GM12878 (cell line): Measurements from ENCODE around the gene PSORS1C2. TPM values are rescaled to one million over a fixed set of nuclear protein-coding genes. Genes with fewer than 3 reads are reported as not detected.

ENCODE experiments used
- ATF7 ChIP-seq: fragments of 450-650 bp; IDR thresholded peaks from 2 replicates; pipeline ENCODE4 v1.6.1; 2016; ENCODE audit warnings: low read depth, mild to moderate bottlenecking
- CUX1 ChIP-seq: IDR thresholded peaks from 2 replicates; pipeline ENCODE4 v1.6.1; 2012; ENCODE audit warnings: improper control_type of control experiment, low read depth, low read length; ENCODE audit not compliant: insufficient replicate concordance
- ELK1 ChIP-seq: IDR thresholded peaks from 2 replicates; pipeline ENCODE4 v1.6.1; 2012; ENCODE audit warnings: low read depth, low read length, improper control_type of control experiment
- FOXM1 ChIP-seq: IDR thresholded peaks from 2 replicates; pipeline ENCODE4 v1.6.1; 2012; ENCODE audit warnings: low read depth, mild to moderate bottlenecking, inconsistent platforms, low read length, moderate library complexity
- MAX ChIP-seq: IDR thresholded peaks from 2 replicates; pipeline ENCODE4 v1.6.1; 2012; ENCODE audit warnings: low read depth, low read length, improper control_type of control experiment
- MEF2B ChIP-seq: fragments of 450-650 bp; IDR thresholded peaks from 2 replicates; pipeline ENCODE4 v1.6.1; 2018; ENCODE audit warnings: mild to moderate bottlenecking, moderate library complexity; ENCODE audit not compliant: partially characterized antibody, poor library complexity, severe bottlenecking
- MYB ChIP-seq: fragments of 150-350 bp; IDR thresholded peaks from 2 replicates; pipeline ENCODE4 v1.6.1; 2014; ENCODE audit warnings: mild to moderate bottlenecking, low read depth, low read length, borderline replicate concordance
- NRF1 ChIP-seq: conservative IDR thresholded peaks from 2 replicates; pipeline ENCODE4 v1.6.1; 2011; ENCODE audit warnings: mild to moderate bottlenecking, low read depth, low read length, improper control_type of control experiment
- PBX3 ChIP-seq: IDR thresholded peaks from 2 replicates; pipeline ENCODE4 v1.6.1; 2011; ENCODE audit warnings: mild to moderate bottlenecking, low read depth, low read length, moderate library complexity; ENCODE audit not compliant: insufficient replicate concordance
- ZBTB11 ChIP-seq: fragments of 450-650 bp; formaldehyde crosslinking; IDR thresholded peaks from 2 replicates; pipeline ENCODE4 v1.5.0; 2022; ENCODE audit warnings: mild to moderate bottlenecking, missing genetic modification characterization
- polyA plus RNA-seq, 11 experiments: library from polyadenylated mRNA; depleted of rRNA in 4 of 11; unstranded in 6 of 11; stranded (reverse) in 5 of 11; fragments of >200 nt; fragmentation: Nextera tagmentation in 4 of 11; fragmentation: Illumina TruSeq in 1 of 11; extraction: Ambion mirVana in 4 of 11; extraction: Trizol in 1 of 11; gene quantifications; 1 replicate in 1 of 11; 2 replicates in 10 of 11; pipeline versions ENCODE4 v1.2.1 to v1.2.3, GENCODE V29; 2011 to 2016; ENCODE audit warnings: inconsistent platforms in 2 of 11, missing spikeins in 2 of 11, low read depth in 1 of 11
- total RNA-seq, 4 experiments: library from RNA; depleted of rRNA in 3 of 4; stranded (reverse); fragments of >200 nt in 3 of 4; fragmentation: Illumina TruSeq in 1 of 4; extraction: Trizol in 1 of 4; gene quantifications; 2 replicates each; pipeline versions ENCODE4 v1.2.1 to v1.2.3, GENCODE V29; 2013 to 2021

The PSORS1C2 gene
- total and polyA plus RNA-seq, 10 of the 15 experiments (the other 5 are each of a cell fraction or from before 2014, with no cell fraction given) = not detected

- TF ChIP-seq CUX1 = no peak
- TF ChIP-seq ELK1 = no peak
- no peak for TF ChIP-seq NRF1
- TF ChIP-seq FOXM1 = no peak
- TF ChIP-seq ATF7 = no peak
- no peak for TF ChIP-seq PBX3
- no peak for TF ChIP-seq ZBTB11
- no peak for TF ChIP-seq MEF2B
- TF ChIP-seq MYB = no peak
- no peak for TF ChIP-seq MAX
Measured at GRCh38 chr6:31107052-31107451, 31.8 kb downstream of the PSORS1C2 start (continued).
